IMR-90 (cell line): Measurements from ENCODE around the gene ZSCAN12. TPM values are rescaled to one million over a fixed set of nuclear protein-coding genes. Genes with fewer than 3 reads are reported as not detected.

Source experiments
- ATAC-seq: fragments of 200-7000 bp; cut with Tn5 transposase; 2 replicates; pipeline ENCODE4 v1.9.1; 2020; ENCODE audit warnings: low read depth, mild to moderate bottlenecking, moderate library complexity
- BruUV-seq: library from RNA; stranded (reverse); fragments of 400-500 nt; replicated peaks from 2 replicates; lab custom pipeline; 2021; lab: Mats Ljungman, UMichigan
- CTCF ChIA-PET: fragments of 300-600 bp; formaldehyde crosslinking; extraction: SDS; loops from one replicate; lab custom pipeline; 2021; ENCODE audit warnings: antibody characterized with exemption; lab: Yijun Ruan, JAX
- POLR2A ChIA-PET: fragments of 300-600 bp; sonication (Branson Sonifier 250); formaldehyde crosslinking; loops from one replicate; lab custom pipeline; 2022; ENCODE audit warnings: antibody characterized with exemption; ENCODE audit not compliant: unreplicated experiment; lab: Charles Lee
- DNase-seq: peaks from one replicate; pipeline ENCODE4 v3.0.0; 2013
- H2AFZ ChIP-seq: replicated peaks from 2 replicates; pipeline ENCODE3; 2013; ENCODE audit warnings: low read length, mild to moderate bottlenecking; ENCODE audit not compliant: poor library complexity
- H2AK5ac ChIP-seq: 2 replicates; pipeline ENCODE4 v1.6.1; 2013; ENCODE audit warnings: low read depth, low read length, inconsistent platforms
- H2AK9ac ChIP-seq: replicated peaks from 2 replicates; pipeline ENCODE3; 2013; ENCODE audit warnings: mild to moderate bottlenecking, low read depth, low read length, moderate library complexity; ENCODE audit not compliant: poor library complexity
- H2BK120ac ChIP-seq: 2 replicates; pipeline ENCODE4 v1.6.1; 2013; ENCODE audit warnings: low read depth, low read length, inconsistent platforms
- H2BK15ac ChIP-seq: 3 replicates; pipeline ENCODE4 v1.6.1; 2013; ENCODE audit warnings: low read depth, low read length, inconsistent platforms
- H2BK20ac ChIP-seq: 2 replicates; pipeline ENCODE4 v1.6.1; 2013; ENCODE audit warnings: low read depth, mild to moderate bottlenecking, inconsistent platforms, low read length, moderate library complexity
- H2BK5ac ChIP-seq: 2 replicates; pipeline ENCODE4 v1.6.1; 2013; ENCODE audit warnings: mild to moderate bottlenecking, low read depth, low read length, inconsistent platforms; ENCODE audit not compliant: poor library complexity, severe bottlenecking
- H3K14ac ChIP-seq: replicated peaks from 2 replicates; pipeline ENCODE4 v1.6.1; 2013; ENCODE audit warnings: low read depth, low read length, inconsistent platforms
- H3K18ac ChIP-seq: 2 replicates; pipeline ENCODE4 v1.6.1; 2013; ENCODE audit warnings: low read depth, low read length, control low read depth
- H3K23ac ChIP-seq: 2 replicates; pipeline ENCODE4 v1.6.1; 2013; ENCODE audit warnings: low read depth, low read length, inconsistent platforms
- H3K27ac ChIP-seq: 2 replicates; pipeline ENCODE4 v1.5.1; 2013; ENCODE audit warnings: mild to moderate bottlenecking, control low read depth, low read length; ENCODE audit not compliant: insufficient read depth
- H3K27me3 ChIP-seq: 2 replicates; pipeline ENCODE4 v1.6.1; 2013; ENCODE audit warnings: low read length; ENCODE audit not compliant: control insufficient read depth, insufficient read depth
- H3K36me3 ChIP-seq: 2 replicates; pipeline ENCODE4 v1.6.1; 2013; ENCODE audit warnings: low read length, mixed read lengths; ENCODE audit not compliant: control insufficient read depth, insufficient read depth
- H3K4ac ChIP-seq: 2 replicates; pipeline ENCODE4 v1.6.1; 2013; ENCODE audit warnings: low read depth, low read length, inconsistent platforms
- H3K4me1 ChIP-seq: 2 replicates; pipeline ENCODE4 v1.6.1; 2013; ENCODE audit warnings: low read length, mixed read lengths; ENCODE audit not compliant: control insufficient read depth, insufficient read depth
- H3K4me2 ChIP-seq: 2 replicates; pipeline ENCODE4 v1.6.1; 2013; ENCODE audit warnings: low read depth, mild to moderate bottlenecking, control low read depth, low read length, moderate library complexity
- H3K4me3 ChIP-seq: 2 replicates; pipeline ENCODE4 v1.5.1; 2013; ENCODE audit warnings: low read depth, mild to moderate bottlenecking, control low read depth, low read length, moderate library complexity; ENCODE audit not compliant: insufficient read depth
- H3K56ac ChIP-seq: 2 replicates; pipeline ENCODE4 v1.6.1; 2013; ENCODE audit warnings: low read length, inconsistent platforms; ENCODE audit not compliant: insufficient read depth; ENCODE audit errors: extremely low read depth
- H3K79me1 ChIP-seq, 2 experiments: 2 replicates each; pipeline ENCODE4 v1.6.1; 2013; ENCODE audit warnings: low read length in 2 of 2, inconsistent platforms in 1 of 2, low read depth in 1 of 2
- H3K9ac ChIP-seq: 2 replicates; pipeline ENCODE4 v1.6.1; 2013; ENCODE audit warnings: low read depth, low read length, control low read depth
- H3K9me1 ChIP-seq: 2 replicates; pipeline ENCODE4 v1.6.1; 2013; ENCODE audit warnings: low read length, inconsistent platforms; ENCODE audit not compliant: insufficient read depth
- H3K9me3 ChIP-seq: 2 replicates; pipeline ENCODE4 v1.6.1; 2013; ENCODE audit warnings: low read length; ENCODE audit not compliant: control insufficient read depth, insufficient read depth
- H4K20me1 ChIP-seq: 2 replicates; pipeline ENCODE4 v1.6.1; 2013; ENCODE audit warnings: low read length, inconsistent platforms; ENCODE audit not compliant: insufficient read depth
- H4K5ac ChIP-seq: 2 replicates; pipeline ENCODE4 v1.6.1; 2013; ENCODE audit warnings: mild to moderate bottlenecking, low read depth, low read length, control low read depth
- H4K8ac ChIP-seq, 2 experiments: 2 replicates each; pipeline ENCODE4 v1.6.1; 2013; ENCODE audit warnings: low read depth in 2 of 2, low read length in 2 of 2, control low read depth in 1 of 2, inconsistent platforms in 1 of 2
- H4K91ac ChIP-seq: 2 replicates; pipeline ENCODE4 v1.6.1; 2013; ENCODE audit warnings: low read depth, low read length, inconsistent platforms; ENCODE audit not compliant: insufficient read depth
- BHLHE40 ChIP-seq: fragments of 150-350 bp; IDR thresholded peaks from 2 replicates; pipeline ENCODE4 v1.6.1; 2016; ENCODE audit warnings: mild to moderate bottlenecking, low read depth, low read length
- CEBPB ChIP-seq: IDR thresholded peaks from 2 replicates; pipeline ENCODE4 v1.6.1; 2012; ENCODE audit warnings: low read depth, low read length, improper control_type of control experiment
- CHD1 ChIP-seq: IDR thresholded peaks from 2 replicates; pipeline ENCODE4 v1.6.1; 2012; ENCODE audit warnings: low read depth, low read length, improper control_type of control experiment
- CTCF ChIP-seq: conservative IDR thresholded peaks from 2 replicates; pipeline ENCODE4 v1.5.1; 2012; ENCODE audit warnings: mild to moderate bottlenecking, low read depth, low read length, improper control_type of control experiment
- MAZ ChIP-seq: IDR thresholded peaks from 2 replicates; pipeline ENCODE4 v1.6.1; 2012; ENCODE audit warnings: low read depth, mild to moderate bottlenecking, low read length, improper control_type of control experiment, moderate library complexity, borderline replicate concordance
- POLR2A ChIP-seq: IDR thresholded peaks from 2 replicates; pipeline ENCODE4 v1.6.1; 2012; ENCODE audit warnings: mild to moderate bottlenecking, low read depth, low read length
- RCOR1 ChIP-seq: IDR thresholded peaks from 2 replicates; pipeline ENCODE4 v1.6.1; 2012; ENCODE audit warnings: mild to moderate bottlenecking, low read length, improper control_type of control experiment; ENCODE audit not compliant: insufficient replicate concordance
- RFX5 ChIP-seq: IDR thresholded peaks from 2 replicates; pipeline ENCODE4 v1.8.0; 2012; ENCODE audit warnings: low read depth, mild to moderate bottlenecking, low read length, moderate library complexity
- SMC3 ChIP-seq: fragments of 150-350 bp; IDR thresholded peaks from 2 replicates; pipeline ENCODE4 v1.6.1; 2016; ENCODE audit warnings: low read depth, mild to moderate bottlenecking, antibody characterized with exemption, low read length, moderate library complexity
- USF2 ChIP-seq: fragments of 150-350 bp; IDR thresholded peaks from 2 replicates; pipeline ENCODE4 v1.6.1; 2017; ENCODE audit warnings: mild to moderate bottlenecking, antibody characterized with exemption, low read length, low read depth
- WGBS, 2 experiments: methylation state at CpG; one replicate each; pipeline versions ENCODE4 v1.1.5 to v1.1.7; 2013; ENCODE audit warnings: missing lambda C conversion rate in 2 of 2; ENCODE audit not compliant: insufficient read length in 1 of 2; ENCODE audit errors: extremely low coverage in 2 of 2; 5-methylcytosine and 5-hydroxymethylcytosine counted together
- dilution Hi-C: fragments of 300-500 bp; cut with HindIII; formaldehyde crosslinking; loops from one replicate; pipeline ENCODE4 v1.14.3; 2018; ENCODE audit warnings: low sequenced_read_pairs; ENCODE audit not compliant: unreplicated experiment
- in situ Hi-C: fragments of 300-500 bp; cut with MboI; formaldehyde crosslinking; loops from 3 replicates; pipeline ENCODE4 v1.14.3; 2019; ENCODE audit warnings: low sequenced_read_pairs, inconsistent platforms, mixed read lengths
- intact Hi-C: fragments of 100-400 bp; cut with micrococcal nuclease; formaldehyde crosslinking; loops from 2 replicates; pipeline ENCODE4 v1.10.0; 2022
- polyA plus RNA-seq, 3 experiments: library from polyadenylated mRNA; depleted of rRNA; stranded (reverse); fragments of >200 nt; gene quantifications; 2 replicates each; pipeline ENCODE4 v1.2.3, GENCODE V29; 2012; ENCODE audit warnings: low replicate concordance in 1 of 3
- total RNA-seq: library from RNA; depleted of rRNA; stranded (reverse); fragments of >200 nt; gene quantifications from 2 replicates; pipeline ENCODE4 v1.2.3, GENCODE V29; 2012
- TF ChIP-seq, protein P1 (sequence below): fragments of 150-350 bp; IDR thresholded peaks from 2 replicates; pipeline ENCODE4 v1.6.1; 2016; ENCODE audit warnings: low read depth, mild to moderate bottlenecking, low read length, moderate library complexity, borderline replicate concordance

ZSCAN12 gene
- total and polyA plus RNA-seq, 2 of the 4 experiments (the other 2 are of a cell fraction): 2.0 to 6.5 TPM

- ChIA-PET CTCF (interaction anchor here (0.5 to 2.4 kb wide), 18 partner anchors 15 to 501 kb away, joined by 3 to 15 read pairs (median 4); partner anchors contain the start of genes ZKSCAN4, ZKSCAN8 and ZSCAN26), POLR2A (interaction anchor here (0.6 to 1.4 kb wide), 3 partner anchors 11 to 484 kb away, joined by 4 to 7 read pairs (median 5); a partner anchor contains a TSS)
- Histone ChIP-seq H3K23ac (peak overlapping the region; percentile 80), H3K9me1 (peaks cover 12% of the 10 kb centered on the region; the same call in 1 of the 2 replicates), H3K9me3 (no peaks in the 10 kb centered on the region), H2AK9ac (peak overlapping the region; percentile 89), H3K79me1 (peaks cover 23 to 48% of the 10 kb centered on the region in 2 experiments), H2BK15ac (peak overlapping the region; percentile 55; the same call in 1 of the 3 replicates), H3K4ac (peak overlapping the region; percentile 90), H4K8ac (peak overlapping the region; percentile 53 to 94), H2AK5ac (peak overlapping the region; percentile 93), H2AFZ (peak overlapping the region; percentile 94), H3K27me3 (no peaks in the 10 kb centered on the region), H3K4me1 (peaks cover 15% of the 10 kb centered on the region), H3K4me2 (peak overlapping the region; percentile 81), H4K20me1 (no peaks in the 10 kb centered on the region), H3K14ac (peak overlapping the region; percentile 89; the same call in 1 of the 2 replicates), H2BK20ac (peak overlapping the region; percentile 59), H2BK120ac (peak overlapping the region; percentile 58; the same call in 1 of the 2 replicates), H3K36me3 (peaks cover 4% of the 10 kb centered on the region; the same call in 1 of the 2 replicates), H3K4me3 (peak overlapping the region; percentile 64), H3K56ac (peak overlapping the region; percentile 75; the same call in 1 of the 2 replicates), H3K18ac (no peak overlapping the region; the same call in 1 of the 2 replicates), H2BK5ac (peak overlapping the region; percentile 89), H3K9ac (peak overlapping the region; percentile 63), H4K5ac (peak overlapping the region; percentile 56), H3K27ac (peak overlapping the region; percentile 71), H4K91ac (peak overlapping the region; percentile 76)
- BruUV-seq: no TSS peak
- DNase-seq (peak; percentile 91), ATAC-seq (peak; percentile 94)
- in situ Hi-C loops (loop anchor here (5.0 kb wide), 1 partner anchor 224 kb away; no protein-coding TSS in a partner anchor), intact Hi-C loops (loop anchor here (1.0 to 5.0 kb wide), 5 partner anchors 75 to 453 kb away; partner anchors contain the start of genes PGBD1, ZKSCAN4 and ZSCAN9), dilution Hi-C loops (no loop called here)
- 4% methylated on average over 10 of the region's 19 CpGs; no CpG with 5 or more reads in 1 of the 2 experiments for WGBS, 2 experiments
- TF ChIP-seq POLR2A: no peak
- TF ChIP-seq MAZ: no peak; the same call in 1 of the 2 replicates
- TF ChIP-seq RCOR1: no peak
- TF ChIP-seq, protein P1, sequence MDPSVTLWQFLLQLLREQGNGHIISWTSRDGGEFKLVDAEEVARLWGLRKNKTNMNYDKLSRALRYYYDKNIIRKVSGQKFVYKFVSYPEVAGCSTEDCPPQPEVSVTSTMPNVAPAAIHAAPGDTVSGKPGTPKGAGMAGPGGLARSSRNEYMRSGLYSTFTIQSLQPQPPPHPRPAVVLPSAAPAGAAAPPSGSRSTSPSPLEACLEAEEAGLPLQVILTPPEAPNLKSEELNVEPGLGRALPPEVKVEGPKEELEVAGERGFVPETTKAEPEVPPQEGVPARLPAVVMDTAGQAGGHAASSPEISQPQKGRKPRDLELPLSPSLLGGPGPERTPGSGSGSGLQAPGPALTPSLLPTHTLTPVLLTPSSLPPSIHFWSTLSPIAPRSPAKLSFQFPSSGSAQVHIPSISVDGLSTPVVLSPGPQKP: no peak
- no peak for TF ChIP-seq RFX5
- TF ChIP-seq CTCF: peak; percentile 81
- TF ChIP-seq CEBPB: no peak
- no peak for TF ChIP-seq CHD1
- peak; percentile 66 for TF ChIP-seq SMC3
- no peak for TF ChIP-seq BHLHE40
- no peak for TF ChIP-seq USF2
Observed at GRCh38 chr6:28355743-28356665, 43.5 kb downstream of the ZSCAN12 start.
